NOMO-1 treated with dmso at 0.1 percent for 144 hours (cell line): ENCODE measurements around the gene MEIKIN.

Experiments
- DNase-seq: peaks from one replicate; lab custom pipeline; 2025; ENCODE audit not compliant: unreplicated experiment; lab: John Stamatoyannopoulos, UW

The MEIKIN gene

GRCh38 chr5:131945551-131946168 lies at the start of gene MEIKIN:
Gene MEIKIN, minus strand, starts transcription at chr5:131945663. Its CDS starts 158 bp downstream, at chr5:131945505.
- no peak for DNase-seq

- no peak for DNase-seq
These were observed 49.2 kb upstream of the MEIKIN start for GRCh38 chr5:131994533-131995226.

- DNase-seq: no peak
These were observed 48.6 kb upstream of the MEIKIN start for GRCh38 chr5:131994090-131994489.

GRCh38 chr5:131993676-131994075 lies 48.2 kb upstream of the MEIKIN start:
- no peak for DNase-seq

GRCh38 chr5:131992370-131992769 lies 46.9 kb upstream of the MEIKIN start:
- DNase-seq: no peak

GRCh38 chr5:131991593-131992324 lies 46.3 kb upstream of the MEIKIN start:
- DNase-seq: no peak

- DNase-seq: no peak
These were observed 45.3 kb upstream of the MEIKIN start for GRCh38 chr5:131990716-131991115.

GRCh38 chr5:131988601-131989000 lies 43.1 kb upstream of the MEIKIN start:
- no peak for DNase-seq

GRCh38 chr5:131987251-131987650 lies 41.8 kb upstream of the MEIKIN start:
- DNase-seq: no peak

GRCh38 chr5:131986161-131986912 lies 40.9 kb upstream of the MEIKIN start:
- no peak for DNase-seq

- DNase-seq: no peak
These were observed 39.6 kb upstream of the MEIKIN start for GRCh38 chr5:131984956-131985665.

- no peak for DNase-seq
These were observed 37.8 kb upstream of the MEIKIN start for GRCh38 chr5:131983244-131983771.

GRCh38 chr5:131981516-131981915 lies 36.1 kb upstream of the MEIKIN start:
- no peak for DNase-seq

- DNase-seq: no peak
These were observed 35.2 kb upstream of the MEIKIN start for GRCh38 chr5:131980696-131981095.

- no peak for DNase-seq
These were observed 34.4 kb upstream of the MEIKIN start for GRCh38 chr5:131979816-131980215.

- DNase-seq: no peak
These were observed 31.7 kb upstream of the MEIKIN start for GRCh38 chr5:131977212-131977604.

- no peak for DNase-seq
These were observed 31.1 kb upstream of the MEIKIN start for GRCh38 chr5:131976414-131977211.

GRCh38 chr5:131974956-131975726 lies 29.7 kb upstream of the MEIKIN start:
- no peak for DNase-seq

GRCh38 chr5:131974622-131974955 lies 29.1 kb upstream of the MEIKIN start:
- no peak for DNase-seq
